Liver (tissue), 9 donors: ENCODE data around the gene FAM241A. TPM values are rescaled to one million over a fixed set of nuclear protein-coding genes. Genes with fewer than 3 reads are reported as not detected.

Experiments used
- DNase-seq: peaks from one replicate; pipeline ENCODE4 v3.0.0-alpha.2; 2017; ENCODE audit warnings: low spot score
- H3K27ac ChIP-seq, 2 donors: one replicate each; pipeline ENCODE4 v1.7.0; 2013; ENCODE audit warnings: inconsistent platforms in 2 of 2, low read length in 2 of 2, control low read depth in 1 of 2, low read depth in 1 of 2, mild to moderate bottlenecking in 1 of 2
- H3K27me3 ChIP-seq, 4 donors: one replicate each; pipeline versions ENCODE4 v1.6.1 to v1.7.0; 2013; ENCODE audit warnings: low read length in 3 of 4, inconsistent platforms in 1 of 4, mild to moderate bottlenecking in 1 of 4, moderate library complexity in 1 of 4; ENCODE audit not compliant: control insufficient read depth in 4 of 4, insufficient read depth in 4 of 4
- H3K36me3 ChIP-seq, 4 donors: one replicate each; pipeline versions ENCODE4 v1.6.1 to v1.7.0; 2013; ENCODE audit warnings: low read length in 3 of 4, mild to moderate bottlenecking in 3 of 4, low read depth in 1 of 4, moderate library complexity in 1 of 4; ENCODE audit not compliant: control insufficient read depth in 4 of 4, insufficient read depth in 3 of 4
- H3K4me1 ChIP-seq, 4 donors: one replicate each; pipeline versions ENCODE4 v1.6.1 to v1.7.0; 2013; ENCODE audit warnings: low read length in 3 of 4, mild to moderate bottlenecking in 3 of 4, moderate library complexity in 1 of 4; ENCODE audit not compliant: control insufficient read depth in 4 of 4, insufficient read depth in 4 of 4
- H3K4me3 ChIP-seq, 3 donors: one replicate each; pipeline versions ENCODE4 v1.6.1 to v1.7.0; 2013; ENCODE audit warnings: low read length in 3 of 3, control low read depth in 1 of 3, low read depth in 1 of 3, mild to moderate bottlenecking in 1 of 3
- H3K9ac ChIP-seq, 2 donors: one replicate each; pipeline ENCODE4 v1.7.0; 2013; ENCODE audit warnings: low read length in 2 of 2, mild to moderate bottlenecking in 2 of 2, moderate library complexity in 2 of 2, control low read depth in 1 of 2, low read depth in 1 of 2
- H3K9me3 ChIP-seq, 4 donors: one replicate each; pipeline versions ENCODE4 v1.6.1 to v1.7.0; 2013; ENCODE audit warnings: low read length in 3 of 4; ENCODE audit not compliant: control insufficient read depth in 4 of 4
- EGR1 ChIP-seq, 2 donors: IDR thresholded peaks; 2 replicates each; pipeline ENCODE4 v1.6.1; 2016 to 2018; ENCODE audit warnings: antibody characterized with exemption in 2 of 2, low read depth in 2 of 2
- FOXA1 ChIP-seq: IDR thresholded peaks from 2 replicates; pipeline ENCODE4 v1.6.1; 2016; ENCODE audit warnings: antibody characterized with exemption
- FOXA2 ChIP-seq: IDR thresholded peaks from 2 replicates; pipeline ENCODE4 v1.6.1; 2016; ENCODE audit warnings: antibody characterized with exemption
- GABPA ChIP-seq, 2 donors: IDR thresholded peaks in 1 of 2; conservative IDR thresholded peaks in 1 of 2; 2 replicates each; pipeline ENCODE4 v1.6.1; 2016; ENCODE audit warnings: antibody characterized with exemption in 2 of 2, mild to moderate bottlenecking in 1 of 2, moderate library complexity in 1 of 2
- HNF4A ChIP-seq, 2 donors: conservative IDR thresholded peaks; 2 replicates each; pipeline ENCODE4 v1.6.1; 2016; ENCODE audit warnings: antibody characterized with exemption in 2 of 2, mild to moderate bottlenecking in 2 of 2
- HNF4G ChIP-seq: IDR thresholded peaks from 2 replicates; pipeline ENCODE4 v1.6.1; 2016; ENCODE audit warnings: antibody characterized with exemption
- JUND ChIP-seq, 2 donors: IDR thresholded peaks; 2 replicates each; pipeline ENCODE4 v1.6.1; 2016; ENCODE audit warnings: antibody characterized with exemption in 2 of 2
- MAX ChIP-seq: IDR thresholded peaks from 2 replicates; pipeline ENCODE4 v1.6.1; 2016; ENCODE audit warnings: antibody characterized with exemption
- NR2F2 ChIP-seq: IDR thresholded peaks from 2 replicates; pipeline ENCODE4 v1.6.1; 2016; ENCODE audit warnings: antibody characterized with exemption
- RAD21 ChIP-seq, 2 donors: IDR thresholded peaks; 2 replicates each; pipeline ENCODE4 v1.6.1; 2016; ENCODE audit warnings: antibody characterized with exemption in 2 of 2, mild to moderate bottlenecking in 2 of 2
- REST ChIP-seq: IDR thresholded peaks from 2 replicates; pipeline ENCODE4 v1.6.1; 2016; ENCODE audit warnings: antibody characterized with exemption, mild to moderate bottlenecking
- RXRA ChIP-seq, 2 donors: IDR thresholded peaks; 2 replicates each; pipeline ENCODE4 v1.6.1; 2017 to 2018; ENCODE audit warnings: antibody characterized with exemption in 2 of 2, mild to moderate bottlenecking in 1 of 2
- SP1 ChIP-seq: IDR thresholded peaks from 2 replicates; pipeline ENCODE4 v1.6.1; 2018; ENCODE audit warnings: antibody characterized with exemption, mild to moderate bottlenecking
- TAF1 ChIP-seq: conservative IDR thresholded peaks from 2 replicates; pipeline ENCODE4 v1.6.1; 2016; ENCODE audit warnings: antibody characterized with exemption, mild to moderate bottlenecking
- YY1 ChIP-seq: IDR thresholded peaks from 2 replicates; pipeline ENCODE4 v1.6.1; 2016; ENCODE audit warnings: antibody characterized with exemption, mild to moderate bottlenecking
- WGBS: extraction: QIAGEN DNeasy Blood & Tissue Kit; methylation state at CpG from one replicate; pipeline ENCODE4 v1.1.7; 2013; 5-methylcytosine and 5-hydroxymethylcytosine counted together
- polyA plus RNA-seq, 2 donors: library from polyadenylated mRNA; stranded (reverse) in 1 of 2; unstranded in 1 of 2; fragments of 200-250 nt in 1 of 2; fragments of >200 nt in 1 of 2; fragmentation: Nextera tagmentation in 1 of 2; extraction: Ambion mirVana in 1 of 2; gene quantifications; one replicate each; pipeline versions ENCODE4 v1.2.1 to v1.2.3, GENCODE V29; 2013 to 2015
- total RNA-seq, 2 donors: library from RNA; depleted of rRNA; stranded (reverse); fragments of >200 nt; gene quantifications; one replicate each; pipeline ENCODE4 v1.2.3, GENCODE V29; 2014
- TF ChIP-seq, protein P1 (sequence below): fragments of 150-350 bp; IDR thresholded peaks from 2 replicates; pipeline ENCODE4 v1.5.1; 2017; ENCODE audit warnings: improper control_type of control experiment, low read depth, low read length; ENCODE audit not compliant: missing input control
- TF ChIP-seq, protein P2 (sequence below): IDR thresholded peaks from 2 replicates; pipeline ENCODE4 v1.6.1; 2016; ENCODE audit warnings: antibody characterized with exemption
- donor health status: healthy.
- donor health status: healthy.
- donor health status: healthy.
- donor health status: healthy.
- donor health status: healthy.

The FAM241A gene
- total and polyA plus RNA-seq, 4 donors = 1.1 to 2.3 (median 1.7) TPM

DNA sequence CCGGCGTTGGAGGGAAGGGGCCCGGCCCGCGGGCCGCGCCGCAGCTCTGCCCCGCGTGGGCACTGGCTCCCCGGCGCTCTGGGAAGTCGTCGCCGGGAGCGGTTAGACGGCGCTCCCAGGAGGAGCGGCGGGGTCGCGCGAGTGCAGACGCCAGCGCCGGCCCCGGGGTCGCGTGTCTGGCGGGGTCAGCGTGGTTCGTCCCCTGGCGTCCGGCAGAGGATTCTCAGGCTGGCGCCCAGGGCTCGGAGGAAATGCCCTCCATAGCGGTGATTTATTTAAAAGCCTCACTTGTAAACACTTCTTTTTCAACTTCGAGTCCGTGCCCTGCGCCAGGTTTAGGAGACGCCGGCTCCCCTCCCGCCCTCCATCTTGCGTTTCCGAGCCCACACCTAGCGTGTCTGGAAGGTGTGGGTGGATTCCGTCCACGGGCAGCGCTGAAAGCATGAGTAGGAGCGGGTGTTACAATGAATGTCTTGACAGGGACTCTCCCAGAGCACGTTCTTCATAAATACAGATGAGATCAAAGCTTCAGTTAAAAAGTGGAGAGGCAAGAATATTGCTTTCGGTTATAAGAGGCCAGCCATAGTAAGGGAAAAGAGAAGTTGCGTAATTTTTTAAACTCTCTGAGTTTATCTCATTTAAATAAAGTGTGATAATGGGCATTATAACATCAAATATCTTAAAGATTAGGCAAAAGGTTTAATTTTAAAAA, 692 bp downstream of the FAM241A start:
- Histone ChIP-seq H3K9ac (peak overlapping the region; percentile 80 to 82), H3K27ac (peak overlapping the region; percentile 74 to 87), H3K9me3 (no peaks in the 10 kb centered on the region), H3K27me3 (no peaks in the 10 kb centered on the region), H3K36me3 (no peaks in the 10 kb centered on the region), H3K4me1 (peaks cover 8 to 13% (median 13%) of the 10 kb centered on the region in 4 donors), H3K4me3 (peak overlapping the region; percentile 92 to 98 (median 97))
- DNase-seq = peak; percentile 57
- TF ChIP-seq SP1 (no peak), YY1 (peak; percentile 91), FOXA1 (no peak), GABPA (IDR thresholded peaks at IDR 0.05 in 1 of 2, conservative IDR thresholded peaks at IDR 0.05 in 1 of 2) (no peak), JUND (IDR thresholded peaks at IDR 0.05) (no peak), MAX (peak; percentile 16), EGR1 (IDR thresholded peaks at IDR 0.05; ENCODE audit: low read depth in 2 of 2) (no peak), FOXA2 (no peak), HNF4G (no peak), HNF4A (conservative IDR thresholded peaks at IDR 0.05) (no peak), NR2F2 (no peak), RXRA (IDR thresholded peaks at IDR 0.05) (peak in 1 of 2 donors; percentile 32), TAF1 (no peak), RAD21 (IDR thresholded peaks at IDR 0.05) (peak in 1 of 2 donors; percentile 8), REST (no peak)
- TF ChIP-seq, protein P1, sequence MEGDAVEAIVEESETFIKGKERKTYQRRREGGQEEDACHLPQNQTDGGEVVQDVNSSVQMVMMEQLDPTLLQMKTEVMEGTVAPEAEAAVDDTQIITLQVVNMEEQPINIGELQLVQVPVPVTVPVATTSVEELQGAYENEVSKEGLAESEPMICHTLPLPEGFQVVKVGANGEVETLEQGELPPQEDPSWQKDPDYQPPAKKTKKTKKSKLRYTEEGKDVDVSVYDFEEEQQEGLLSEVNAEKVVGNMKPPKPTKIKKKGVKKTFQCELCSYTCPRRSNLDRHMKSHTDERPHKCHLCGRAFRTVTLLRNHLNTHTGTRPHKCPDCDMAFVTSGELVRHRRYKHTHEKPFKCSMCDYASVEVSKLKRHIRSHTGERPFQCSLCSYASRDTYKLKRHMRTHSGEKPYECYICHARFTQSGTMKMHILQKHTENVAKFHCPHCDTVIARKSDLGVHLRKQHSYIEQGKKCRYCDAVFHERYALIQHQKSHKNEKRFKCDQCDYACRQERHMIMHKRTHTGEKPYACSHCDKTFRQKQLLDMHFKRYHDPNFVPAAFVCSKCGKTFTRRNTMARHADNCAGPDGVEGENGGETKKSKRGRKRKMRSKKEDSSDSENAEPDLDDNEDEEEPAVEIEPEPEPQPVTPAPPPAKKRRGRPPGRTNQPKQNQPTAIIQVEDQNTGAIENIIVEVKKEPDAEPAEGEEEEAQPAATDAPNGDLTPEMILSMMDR = peak; percentile 32
- WGBS = under 1% methylated on average over 53 of the region's 53 CpGs

DNA sequence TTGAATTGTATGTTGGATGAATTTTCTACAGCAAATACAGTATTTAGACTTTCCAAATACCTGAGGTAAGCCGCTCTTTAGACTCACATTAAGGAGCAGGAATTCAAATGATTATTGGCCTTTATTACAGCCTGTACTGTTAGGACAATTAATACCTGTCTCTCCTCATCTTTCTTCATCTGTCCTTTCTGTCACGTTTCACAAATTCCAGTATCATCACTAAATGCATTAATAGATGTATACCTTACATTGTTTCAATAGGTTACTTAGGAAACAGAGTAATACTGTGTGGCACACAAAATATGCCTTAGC, 1.2 kb downstream of the FAM241A start:
- peak overlapping the region; percentile 92 to 98 (median 97) for H3K4me3 ChIP-seq
- WGBS = 43% methylated on average over 2 of the region's 2 CpGs
- H3K36me3 ChIP-seq = no peaks in the 10 kb centered on the region
- H3K27ac ChIP-seq = peak overlapping the region; percentile 74 to 87
- no peaks in the 10 kb centered on the region for H3K27me3 ChIP-seq
- DNase-seq = no peak
- no peaks in the 10 kb centered on the region for H3K9me3 ChIP-seq
- peaks cover 5 to 12% (median 9%) of the 10 kb centered on the region in 4 donors for H3K4me1 ChIP-seq
- peak overlapping the region; percentile 80 to 82 for H3K9ac ChIP-seq
- TF ChIP-seq REST = no peak
- TF ChIP-seq RAD21 (IDR thresholded peaks at IDR 0.05) = no peak
- TF ChIP-seq YY1 = no peak
- TF ChIP-seq, protein P1 = no peak
- no peak for TF ChIP-seq FOXA2
- TF ChIP-seq, protein P2, sequence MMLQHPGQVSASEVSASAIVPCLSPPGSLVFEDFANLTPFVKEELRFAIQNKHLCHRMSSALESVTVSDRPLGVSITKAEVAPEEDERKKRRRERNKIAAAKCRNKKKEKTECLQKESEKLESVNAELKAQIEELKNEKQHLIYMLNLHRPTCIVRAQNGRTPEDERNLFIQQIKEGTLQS = no peak
- TF ChIP-seq FOXA1 = no peak
- no peak for TF ChIP-seq GABPA (IDR thresholded peaks at IDR 0.05 in 1 of 2, conservative IDR thresholded peaks at IDR 0.05 in 1 of 2)
- no peak for TF ChIP-seq NR2F2
- TF ChIP-seq HNF4A (conservative IDR thresholded peaks at IDR 0.05) = no peak
- no peak for TF ChIP-seq HNF4G
- TF ChIP-seq SP1 = no peak
